Muscle of leg (tissue), 11 donors: ENCODE measurements around the gene VILL. TPM values are rescaled to one million over a fixed set of nuclear protein-coding genes. Genes with fewer than 3 reads are reported as not detected.

Experiments
- DNase-seq: peaks from one replicate; pipeline ENCODE4 v3.0.0; 2013
- H3K27ac ChIP-seq: one replicate; pipeline ENCODE4 v1.5.1; 2013; ENCODE audit warnings: mild to moderate bottlenecking, low read length, control low read depth
- H3K27me3 ChIP-seq: one replicate; pipeline ENCODE4 v1.6.1; 2013; ENCODE audit warnings: low read length; ENCODE audit not compliant: control insufficient read depth, insufficient read depth
- H3K36me3 ChIP-seq: one replicate; pipeline ENCODE4 v1.6.1; 2013; ENCODE audit warnings: low read length; ENCODE audit not compliant: control insufficient read depth, insufficient read depth
- H3K4me1 ChIP-seq: one replicate; pipeline ENCODE4 v1.6.1; 2013; ENCODE audit warnings: low read length; ENCODE audit not compliant: control insufficient read depth, insufficient read depth
- H3K4me3 ChIP-seq: one replicate; pipeline ENCODE4 v1.5.1; 2013; ENCODE audit warnings: low read length, control low read depth
- H3K9me3 ChIP-seq: replicated peaks from 2 replicates; pipeline ENCODE4 v1.6.1; 2013; ENCODE audit warnings: low read depth, low read length; ENCODE audit not compliant: control insufficient read depth
- WGBS: methylation state at CpG from one replicate; pipeline ENCODE4 v1.1.5; 2013; ENCODE audit warnings: missing lambda C conversion rate; ENCODE audit not compliant: insufficient coverage; 5-methylcytosine and 5-hydroxymethylcytosine counted together
- polyA plus RNA-seq, 8 donors: library from polyadenylated mRNA; unstranded; fragments of 120-200 nt; gene quantifications; one replicate each; pipeline versions ENCODE4 v1.2.1 to v1.2.3, GENCODE V29; 2013; ENCODE audit warnings: inconsistent platforms in 1 of 8, low replicate concordance in 1 of 8; ENCODE audit not compliant: insufficient read length in 8 of 8, insufficient read depth in 1 of 8
- total RNA-seq: library from RNA; stranded (reverse); fragments of 120-200 nt; gene quantifications from one replicate; pipeline ENCODE4 v1.2.4, GENCODE V29; 2013

The VILL gene
- total and polyA plus RNA-seq, 9 donors = 3.7 to 10.4 (median 7.2) TPM

- H3K4me3 ChIP-seq = no peak overlapping the region
- 83% methylated on average over 1 of the region's 6 CpGs for WGBS
- DNase-seq = no peak
- H3K4me1 ChIP-seq = peaks cover 21% of the 10 kb centered on the region
- H3K9me3 ChIP-seq = no peaks in the 10 kb centered on the region
- H3K27ac ChIP-seq = no peak overlapping the region
- no peaks in the 10 kb centered on the region for H3K27me3 ChIP-seq
- peaks cover 51% of the 10 kb centered on the region for H3K36me3 ChIP-seq
These were observed 9.2 kb downstream of the VILL start for GRCh38 chr3:37999836-38000235.

- no peaks in the 10 kb centered on the region for H3K9me3 ChIP-seq
- DNase-seq = no peak
- no peaks in the 10 kb centered on the region for H3K27me3 ChIP-seq
- H3K36me3 ChIP-seq = peaks cover 51% of the 10 kb centered on the region
- WGBS = 89% methylated on average over 5 of the region's 6 CpGs
- no peak overlapping the region for H3K4me3 ChIP-seq
- H3K4me1 ChIP-seq = peaks cover 21% of the 10 kb centered on the region
- H3K27ac ChIP-seq = no peak overlapping the region
These were observed 9.8 kb downstream of the VILL start for GRCh38 chr3:38000242-38000916.

- no peaks in the 10 kb centered on the region for H3K27me3 ChIP-seq
- WGBS = 86% methylated on average over 6 of the region's 6 CpGs
These were observed 10.4 kb downstream of the VILL start for GRCh38 chr3:38000965-38001455.

GRCh38 chr3:38001456-38002081 lies 11.0 kb downstream of the VILL start:
- Histone ChIP-seq H3K4me3 (no peak overlapping the region), H3K9me3 (no peaks in the 10 kb centered on the region), H3K4me1 (peaks cover 21% of the 10 kb centered on the region), H3K27ac (no peak overlapping the region), H3K27me3 (no peaks in the 10 kb centered on the region), H3K36me3 (peaks cover 51% of the 10 kb centered on the region)
- DNase-seq = no peak
- 79% methylated on average over 8 of the region's 9 CpGs for WGBS

More at GRCh38 chr3:38000965-38001455, 10.4 kb downstream of the VILL start:
- no peak for DNase-seq
- Histone ChIP-seq H3K9me3 (no peaks in the 10 kb centered on the region), H3K36me3 (peaks cover 51% of the 10 kb centered on the region), H3K4me3 (no peak overlapping the region), H3K27ac (no peak overlapping the region), H3K4me1 (peaks cover 21% of the 10 kb centered on the region)

GRCh38 chr3:38002291-38002876 lies 11.8 kb downstream of the VILL start:
- peaks cover 54% of the 10 kb centered on the region for H3K36me3 ChIP-seq
- H3K27ac ChIP-seq = no peak overlapping the region
- WGBS = 96% methylated on average over 6 of the region's 6 CpGs

GRCh38 chr3:38002940-38003339 lies 12.4 kb downstream of the VILL start:
- H3K4me1 ChIP-seq = peaks cover 17% of the 10 kb centered on the region
- DNase-seq = no peak
- no peaks in the 10 kb centered on the region for H3K9me3 ChIP-seq
- H3K27ac ChIP-seq = no peak overlapping the region
- no peaks in the 10 kb centered on the region for H3K27me3 ChIP-seq
- peaks cover 58% of the 10 kb centered on the region for H3K36me3 ChIP-seq
- WGBS = 80% methylated on average over 3 of the region's 9 CpGs
- no peak overlapping the region for H3K4me3 ChIP-seq

More at GRCh38 chr3:38002291-38002876, 11.8 kb downstream of the VILL start:
- Histone ChIP-seq H3K4me1 (peaks cover 19% of the 10 kb centered on the region), H3K9me3 (no peaks in the 10 kb centered on the region), H3K27me3 (no peaks in the 10 kb centered on the region), H3K4me3 (no peak overlapping the region)
- DNase-seq = no peak

GRCh38 chr3:38003371-38003816 lies 12.8 kb downstream of the VILL start:
- H3K9me3 ChIP-seq = no peaks in the 10 kb centered on the region
- peaks cover 12% of the 10 kb centered on the region for H3K4me1 ChIP-seq
- no peak overlapping the region for H3K4me3 ChIP-seq
- no peak for DNase-seq
- H3K27ac ChIP-seq = no peak overlapping the region
- H3K36me3 ChIP-seq = peaks cover 63% of the 10 kb centered on the region
- H3K27me3 ChIP-seq = no peaks in the 10 kb centered on the region
- WGBS = no CpG with 5 or more reads among the region's 7 CpGs

- no peak for DNase-seq
- H3K9me3 ChIP-seq = no peaks in the 10 kb centered on the region
- H3K36me3 ChIP-seq = peaks cover 67% of the 10 kb centered on the region
- H3K4me3 ChIP-seq = no peak overlapping the region
- H3K4me1 ChIP-seq = peaks cover 8% of the 10 kb centered on the region
- no peak overlapping the region for H3K27ac ChIP-seq
- WGBS = 79% methylated on average over 11 of the region's 11 CpGs
- H3K27me3 ChIP-seq = no peaks in the 10 kb centered on the region
These were observed 13.3 kb downstream of the VILL start for GRCh38 chr3:38003817-38004414.

GRCh38 chr3:38004415-38005075 lies 14.0 kb downstream of the VILL start:
- peak; percentile 74 for DNase-seq
- WGBS = 88% methylated on average over 13 of the region's 14 CpGs
- H3K27ac ChIP-seq = no peak overlapping the region
- peaks cover 5% of the 10 kb centered on the region for H3K4me1 ChIP-seq
- peaks cover 63% of the 10 kb centered on the region for H3K36me3 ChIP-seq
- H3K9me3 ChIP-seq = no peaks in the 10 kb centered on the region
- H3K4me3 ChIP-seq = no peak overlapping the region
- no peaks in the 10 kb centered on the region for H3K27me3 ChIP-seq
